GM13976 (cell line): ENCODE measurements around the gene ACADVL.

Experiments
- DNase-seq: peaks from one replicate; pipeline ENCODE4 v3.0.0; 2012; ENCODE audit warnings: low spot score
- in situ Hi-C: fragments of 300-500 bp; cut with MboI; formaldehyde crosslinking; loops from one replicate; pipeline ENCODE4 v1.12.0; 2022; ENCODE audit warnings: low sequenced_read_pairs, mixed read lengths, inconsistent platforms; ENCODE audit not compliant: unreplicated experiment
- TF ChIP-seq, protein P1 (sequence below): IDR thresholded peaks from 2 replicates; pipeline ENCODE4 v1.5.1; 2012; ENCODE audit warnings: borderline replicate concordance, mild to moderate bottlenecking; ENCODE audit not compliant: insufficient read depth; ENCODE audit errors: extremely low read depth, missing control alignments, control extremely low read depth

The ACADVL gene

DNA sequence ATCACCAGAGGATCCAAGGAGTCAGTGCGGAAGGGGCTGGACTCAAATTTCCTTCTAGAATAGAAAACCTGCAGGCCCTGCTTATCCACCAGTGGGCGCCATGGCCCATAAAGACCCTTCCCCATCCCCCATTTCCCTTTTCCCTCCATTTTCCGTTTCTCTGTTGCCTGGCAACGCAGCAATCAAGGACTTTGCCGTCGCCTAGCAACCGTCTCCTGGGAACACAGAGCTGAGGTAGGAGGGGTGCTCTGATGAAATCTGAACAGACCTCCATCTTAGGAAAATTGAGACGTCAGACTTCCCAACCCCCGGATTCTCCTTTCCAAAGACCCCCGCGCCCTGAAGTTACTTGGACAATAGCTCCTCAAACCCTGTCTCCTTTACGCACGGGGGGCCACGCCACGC lies 5.8 kb upstream of the ACADVL start:
- in situ Hi-C loops = no loop called here
- TF ChIP-seq, protein P1, sequence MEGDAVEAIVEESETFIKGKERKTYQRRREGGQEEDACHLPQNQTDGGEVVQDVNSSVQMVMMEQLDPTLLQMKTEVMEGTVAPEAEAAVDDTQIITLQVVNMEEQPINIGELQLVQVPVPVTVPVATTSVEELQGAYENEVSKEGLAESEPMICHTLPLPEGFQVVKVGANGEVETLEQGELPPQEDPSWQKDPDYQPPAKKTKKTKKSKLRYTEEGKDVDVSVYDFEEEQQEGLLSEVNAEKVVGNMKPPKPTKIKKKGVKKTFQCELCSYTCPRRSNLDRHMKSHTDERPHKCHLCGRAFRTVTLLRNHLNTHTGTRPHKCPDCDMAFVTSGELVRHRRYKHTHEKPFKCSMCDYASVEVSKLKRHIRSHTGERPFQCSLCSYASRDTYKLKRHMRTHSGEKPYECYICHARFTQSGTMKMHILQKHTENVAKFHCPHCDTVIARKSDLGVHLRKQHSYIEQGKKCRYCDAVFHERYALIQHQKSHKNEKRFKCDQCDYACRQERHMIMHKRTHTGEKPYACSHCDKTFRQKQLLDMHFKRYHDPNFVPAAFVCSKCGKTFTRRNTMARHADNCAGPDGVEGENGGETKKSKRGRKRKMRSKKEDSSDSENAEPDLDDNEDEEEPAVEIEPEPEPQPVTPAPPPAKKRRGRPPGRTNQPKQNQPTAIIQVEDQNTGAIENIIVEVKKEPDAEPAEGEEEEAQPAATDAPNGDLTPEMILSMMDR = peak; percentile 17
- DNase-seq = peak; percentile 64

DNA sequence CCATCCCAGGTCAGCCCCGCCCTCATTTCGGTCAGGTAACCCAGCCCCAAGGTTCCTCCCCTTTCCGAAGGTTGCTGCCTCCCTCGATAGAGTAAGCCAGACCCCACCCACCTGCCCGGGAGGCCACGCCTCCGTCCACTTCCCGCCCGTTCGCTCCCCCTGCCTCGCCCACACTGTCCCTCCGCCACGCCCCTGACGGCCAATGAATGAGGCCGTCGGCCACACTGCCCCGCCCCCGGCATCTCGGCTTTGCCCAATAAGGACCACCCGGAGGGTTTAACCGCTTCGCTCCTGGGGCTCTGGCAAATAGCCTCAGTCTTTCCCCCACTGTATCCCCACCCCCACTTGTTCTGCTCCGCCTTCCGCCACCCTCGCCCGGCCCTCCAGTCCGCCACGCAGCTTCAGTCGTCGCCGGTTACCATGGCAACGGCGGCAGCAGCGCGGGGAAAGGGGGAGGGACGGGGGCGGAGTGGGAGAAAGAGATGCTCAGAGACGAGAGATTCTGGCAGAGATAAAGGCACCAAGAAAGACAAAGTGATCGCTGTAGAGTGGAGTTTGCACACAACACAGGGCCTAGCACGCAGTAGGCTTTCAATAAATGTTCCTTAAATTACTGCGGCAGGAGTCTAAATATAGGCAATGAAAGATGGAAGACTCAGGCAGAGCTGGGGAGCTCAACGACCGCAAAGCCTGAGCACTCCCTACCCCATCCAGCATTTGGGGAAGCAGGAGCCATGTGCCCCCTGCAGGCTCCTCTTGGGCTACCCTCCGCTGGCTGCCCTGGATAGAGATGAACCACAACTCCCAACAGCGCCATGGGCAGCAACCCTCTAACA lies 5.2 kb upstream of the ACADVL start:
- TF ChIP-seq, protein P1 = peak; percentile 41
- in situ Hi-C loops = no loop called here
- peak; percentile 98 for DNase-seq

DNA sequence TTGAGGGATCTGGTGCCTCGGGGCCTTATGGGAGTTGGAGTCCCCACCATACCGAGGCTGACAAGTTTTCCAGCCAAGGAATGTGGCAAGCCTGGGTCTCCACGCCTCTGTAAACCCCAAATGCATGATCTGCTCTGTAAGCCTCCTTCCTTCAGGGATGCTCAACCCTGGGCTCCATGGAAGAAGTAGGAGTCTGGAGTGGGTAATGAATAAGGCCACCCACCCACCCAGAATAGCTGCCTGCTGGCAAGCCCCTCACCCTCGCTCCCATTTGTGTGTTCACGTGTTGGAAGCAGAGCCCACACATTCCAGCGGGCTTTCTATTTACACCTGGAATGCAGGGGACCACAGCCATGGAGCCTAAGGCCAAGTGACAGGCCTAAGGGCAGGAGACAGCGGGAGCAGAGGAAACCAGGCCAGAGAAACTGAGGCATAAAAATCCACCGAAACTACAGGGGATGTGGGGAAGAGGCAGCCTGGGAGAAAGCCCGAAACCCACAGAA lies 4.6 kb upstream of the ACADVL start:
- no peak for DNase-seq
- in situ Hi-C loops = no loop called here
- TF ChIP-seq, protein P1 = no peak

DNA sequence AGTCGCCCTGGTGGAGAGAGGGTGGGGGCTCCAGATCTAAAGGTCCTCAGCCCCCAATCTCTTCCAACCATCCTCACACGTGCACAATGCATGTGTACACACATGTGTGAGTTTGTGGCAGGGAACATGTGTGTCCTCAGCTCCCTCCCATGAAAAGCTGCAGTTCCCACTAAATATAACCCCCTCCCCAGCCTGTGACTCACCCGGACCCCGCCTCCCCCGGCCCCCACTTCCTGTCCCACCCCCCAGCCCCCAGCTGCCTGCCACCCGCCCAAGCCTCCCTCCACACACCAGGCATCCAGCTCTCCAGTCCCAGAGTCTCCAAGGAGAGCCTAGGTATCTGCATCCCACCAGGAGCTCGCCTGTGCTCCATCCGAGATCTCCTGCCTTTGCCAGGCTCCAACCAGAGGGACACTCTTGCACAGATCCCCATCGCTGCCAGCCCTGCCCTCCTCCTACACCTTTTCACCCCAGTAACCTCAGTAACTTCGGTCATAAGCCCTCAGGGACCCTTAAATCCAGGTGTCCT lies 4.0 kb upstream of the ACADVL start:
- TF ChIP-seq, protein P1 = no peak
- no peak for DNase-seq
- in situ Hi-C loops = no loop called here

DNA sequence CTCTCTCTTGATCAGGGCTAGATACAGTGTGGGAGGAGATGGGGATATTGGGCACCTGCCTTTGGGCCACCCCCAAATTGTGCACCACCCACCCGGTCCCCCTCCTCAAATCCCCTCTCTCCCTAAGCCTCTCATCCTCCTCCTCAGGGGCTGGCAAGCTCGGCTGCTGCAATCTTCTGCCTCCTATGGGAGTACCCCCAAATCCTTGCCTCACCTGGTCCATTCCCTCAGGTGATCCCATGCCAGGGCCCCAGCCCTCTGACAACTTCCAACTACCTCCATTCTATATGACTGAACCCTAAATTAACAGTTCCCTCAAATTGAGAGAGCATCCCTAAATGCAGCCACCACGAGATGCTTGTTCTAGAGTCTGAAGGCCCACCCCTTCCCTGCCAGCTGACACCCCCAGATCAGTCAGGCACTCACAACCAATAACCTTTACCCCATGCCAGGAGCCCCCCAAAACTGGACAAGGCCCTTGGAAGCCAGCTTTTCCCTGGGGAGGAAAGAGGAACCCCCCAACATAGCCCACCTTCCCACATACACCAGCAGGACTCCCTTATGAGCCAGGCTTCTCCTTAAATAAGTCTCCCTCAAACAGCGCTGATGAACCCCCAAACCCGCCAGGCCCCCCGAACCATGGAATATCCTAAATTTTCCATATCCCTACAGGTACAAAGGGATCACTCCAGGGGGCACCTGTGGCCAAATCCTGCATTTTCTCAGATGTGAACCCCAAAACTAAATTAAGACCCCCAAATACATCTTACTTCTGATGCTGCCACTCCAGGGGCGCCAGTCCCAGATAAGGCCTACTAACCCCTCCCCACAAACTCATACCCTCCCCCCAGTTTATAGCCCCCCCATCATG lies 3.3 kb upstream of the ACADVL start:
- TF ChIP-seq, protein P1 = no peak
- no peak for DNase-seq
- in situ Hi-C loops = no loop called here

DNA sequence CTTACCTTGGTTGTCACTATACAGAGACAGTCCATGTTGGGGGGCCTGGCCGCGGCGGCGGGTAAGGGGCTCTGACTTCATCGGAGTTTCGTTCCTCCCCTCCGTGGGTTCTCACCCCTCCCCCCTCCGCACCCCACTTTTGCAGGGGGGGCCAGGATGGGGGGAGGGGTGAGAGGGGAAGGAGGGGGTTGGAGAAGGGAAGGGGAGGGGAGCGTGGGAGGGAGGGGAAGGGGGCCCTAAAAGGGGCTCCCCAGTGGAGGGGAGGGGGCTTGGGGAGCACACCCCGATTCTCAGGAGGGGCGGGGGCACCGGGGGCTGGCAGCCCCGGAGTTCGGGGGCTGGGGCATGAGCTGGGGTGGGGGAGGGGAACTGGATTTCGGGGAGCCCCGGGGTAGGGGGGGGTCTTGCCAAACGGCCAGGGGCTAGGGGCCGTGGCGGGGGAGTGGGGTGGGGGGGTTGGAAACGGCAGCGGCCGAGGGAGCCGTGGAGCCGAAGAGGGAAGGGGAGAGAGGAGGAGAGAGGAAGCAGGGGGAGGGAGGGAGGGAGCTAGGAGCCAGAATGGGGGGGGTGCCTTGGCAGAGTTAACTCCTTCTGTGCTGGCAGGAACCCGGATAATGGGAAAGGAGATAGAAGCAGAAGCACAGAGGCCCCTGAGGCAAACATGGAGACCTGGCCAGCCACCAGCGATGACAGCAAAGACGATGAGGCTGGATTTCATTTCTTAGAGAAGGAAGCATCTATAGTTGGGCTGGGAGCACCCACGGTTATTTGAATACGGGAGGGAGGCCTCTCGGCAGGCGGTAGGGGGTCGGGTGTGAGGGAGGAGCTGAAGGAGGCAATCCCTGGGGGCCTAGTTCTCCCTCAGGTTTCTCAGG lies 2.4 kb upstream of the ACADVL start:
- TF ChIP-seq, protein P1 = no peak
- in situ Hi-C loops = no loop called here
- peak; percentile 59 for DNase-seq
